ENCODE data around the gene ZNF792.
A peak's percentile ranks its signal among the peaks of the same experiment; 100 is the strongest.
"Not testable (repeated sequence)": the region's sequence is repeated elsewhere in the genome, so short reads cannot be mapped to it uniquely, and the experiment has no call there.

ZNF792 gene

DNA sequence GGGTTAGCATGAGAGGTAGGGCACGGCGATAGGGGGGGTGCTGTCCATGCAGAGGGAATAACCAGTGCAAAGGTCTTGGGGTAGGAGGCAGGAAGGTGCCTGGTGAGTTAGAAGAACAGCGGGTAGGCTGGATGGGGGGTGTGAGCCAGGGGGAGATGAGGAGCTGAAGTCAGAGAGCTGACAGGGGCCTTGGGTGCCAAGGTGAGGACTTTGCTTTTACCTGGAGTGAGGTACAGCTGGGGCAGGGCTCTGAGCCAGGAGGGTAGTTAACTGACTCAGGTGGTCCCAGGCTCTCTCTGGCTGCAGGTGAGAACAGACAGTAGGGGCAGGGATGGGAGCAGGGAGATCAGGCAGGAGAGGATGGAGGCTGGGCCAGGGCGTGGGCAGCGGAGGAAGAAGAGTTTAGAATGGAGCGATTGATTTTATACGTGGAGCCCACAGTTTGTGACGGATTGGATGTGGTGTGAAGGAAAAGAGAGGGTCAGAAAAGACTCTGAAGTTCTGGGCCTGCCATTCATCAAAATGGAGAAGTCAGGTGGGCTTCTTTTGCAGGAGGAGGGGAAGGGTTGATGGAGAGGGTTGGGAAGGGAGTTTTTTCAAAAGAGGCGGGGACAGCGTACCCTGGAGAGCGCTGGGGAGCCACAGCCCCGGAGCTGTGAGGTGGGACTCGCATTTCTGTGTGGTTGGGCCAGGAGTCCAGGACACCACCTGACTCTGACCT is 34.9 kb upstream of the ZNF792 start:
- H3K9ac ChIP-seq (ENCODE audit: low read depth in 1 of 2, low read length in 2 of 2): peak overlapping the region; percentile 81 to 85
- peaks cover 48 to 62% of the 10 kb centered on the region in 2 donors for H3K4me1 ChIP-seq (ENCODE audit: control insufficient read depth in 2 of 2, insufficient read depth in 2 of 2, low read length in 2 of 2)
- H3K27me3 ChIP-seq (ENCODE audit: control insufficient read depth in 2 of 2, insufficient read depth in 2 of 2, low read length in 2 of 2): no peaks in the 10 kb centered on the region
- H3K9me3 ChIP-seq (ENCODE audit: control insufficient read depth in 2 of 2, low read length in 2 of 2): no peaks in the 10 kb centered on the region
- H3K27ac ChIP-seq (ENCODE audit: low read depth in 2 of 2, low read length in 2 of 2): peak overlapping the region; percentile 94 to 97
- H3K4me3 ChIP-seq (ENCODE audit: low read length in 2 of 2): peak overlapping the region; percentile 66 to 74
- H3K36me3 ChIP-seq (ENCODE audit: control insufficient read depth in 2 of 2, insufficient read depth in 2 of 2, low read length in 2 of 2): peaks cover 0 to 3% of the 10 kb centered on the region in 2 donors

DNA sequence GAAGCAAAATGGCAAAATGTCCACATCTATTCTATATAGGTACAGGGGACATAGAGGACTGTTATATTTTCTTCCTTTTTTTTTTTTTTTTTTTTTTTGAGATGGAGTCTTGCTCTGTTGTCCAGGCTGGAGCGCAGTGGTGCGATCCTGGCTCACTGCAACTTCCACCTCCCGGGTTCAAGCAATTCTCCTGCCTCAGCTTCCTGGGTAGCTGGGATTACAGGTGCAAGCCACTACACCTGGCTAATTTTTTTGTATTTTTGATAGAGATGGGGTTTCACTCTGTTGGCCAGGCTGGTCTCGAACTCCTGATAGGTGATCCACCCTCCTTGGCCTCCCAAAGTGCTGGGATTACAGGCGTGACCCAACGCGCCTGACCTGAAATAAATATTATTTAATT is 34.2 kb upstream of the ZNF792 start:
- not testable (repeated sequence) for H3K27me3 ChIP-seq (ENCODE audit: control insufficient read depth in 2 of 2, insufficient read depth in 2 of 2, low read length in 2 of 2); H3K9me3 ChIP-seq (ENCODE audit: control insufficient read depth in 2 of 2, low read length in 2 of 2); H3K4me3 ChIP-seq (ENCODE audit: low read length in 2 of 2); H3K27ac ChIP-seq (ENCODE audit: low read depth in 2 of 2, low read length in 2 of 2); H3K9ac ChIP-seq (ENCODE audit: low read depth in 1 of 2, low read length in 2 of 2); H3K36me3 ChIP-seq (ENCODE audit: control insufficient read depth in 2 of 2, insufficient read depth in 2 of 2, low read length in 2 of 2)
- peaks cover 41 to 55% of the 10 kb centered on the region in 2 donors for H3K4me1 ChIP-seq (ENCODE audit: control insufficient read depth in 2 of 2, insufficient read depth in 2 of 2, low read length in 2 of 2)

DNA sequence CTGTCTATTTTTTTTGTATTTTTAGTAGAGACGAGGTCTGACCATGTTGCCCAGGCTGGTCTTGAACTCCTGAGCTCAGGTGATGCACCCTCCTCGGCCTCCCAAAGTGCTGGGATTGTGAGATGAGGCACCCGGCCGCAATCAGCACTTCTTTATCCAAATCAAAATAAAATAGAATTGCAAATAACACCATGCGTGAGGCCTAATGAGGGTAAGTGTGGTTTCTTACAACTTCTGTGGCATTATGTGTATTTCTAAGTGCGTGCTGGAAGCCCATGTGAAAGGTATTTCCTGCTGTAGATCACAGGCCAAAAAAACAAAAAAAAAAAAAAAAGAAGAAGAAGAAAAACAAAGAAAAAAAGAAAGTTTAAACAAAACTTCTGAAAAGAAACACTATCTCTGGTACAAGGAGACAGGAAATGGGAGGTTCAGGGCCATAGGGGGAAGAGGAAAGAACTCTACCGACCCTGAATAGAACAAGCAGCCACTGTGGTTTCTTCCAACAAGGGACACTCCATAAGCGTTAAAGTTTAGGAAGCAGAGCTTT is 33.1 kb upstream of the ZNF792 start:
- Histone ChIP-seq H3K4me1 (ENCODE audit: control insufficient read depth in 2 of 2, insufficient read depth in 2 of 2, low read length in 2 of 2) (peaks cover 33 to 47% of the 10 kb centered on the region in 2 donors), H3K4me3 (ENCODE audit: low read length in 2 of 2) (no peak overlapping the region), H3K9me3 (ENCODE audit: control insufficient read depth in 2 of 2, low read length in 2 of 2) (no peaks in the 10 kb centered on the region), H3K27me3 (ENCODE audit: control insufficient read depth in 2 of 2, insufficient read depth in 2 of 2, low read length in 2 of 2) (no peaks in the 10 kb centered on the region), H3K27ac (ENCODE audit: low read depth in 2 of 2, low read length in 2 of 2) (peak overlapping the region in 1 of 2 donors; percentile 48), H3K9ac (ENCODE audit: low read depth in 1 of 2, low read length in 2 of 2) (no peak overlapping the region), H3K36me3 (ENCODE audit: control insufficient read depth in 2 of 2, insufficient read depth in 2 of 2, low read length in 2 of 2) (no peaks in the 10 kb centered on the region)

DNA sequence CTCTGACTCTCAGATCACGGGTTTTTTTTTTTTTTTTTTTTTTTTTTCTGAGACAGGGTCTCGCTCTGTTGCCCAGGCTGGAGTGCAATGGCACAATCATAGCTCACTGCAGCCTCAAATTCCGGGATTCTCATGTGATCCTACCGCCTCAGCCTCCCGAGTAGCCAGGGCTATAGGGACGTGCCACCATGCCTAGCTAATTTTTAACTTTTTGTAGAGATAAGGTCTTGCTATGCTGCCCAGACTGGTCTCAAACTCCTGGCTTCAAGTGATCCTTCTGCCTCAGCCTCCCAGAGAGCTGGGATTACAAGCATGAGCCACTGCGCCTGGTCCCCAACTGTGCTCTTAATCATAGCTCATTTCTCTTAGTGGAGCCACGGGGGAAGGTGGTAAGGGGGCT is 31.5 kb upstream of the ZNF792 start:
- H3K36me3 ChIP-seq (ENCODE audit: control insufficient read depth in 2 of 2, insufficient read depth in 2 of 2, low read length in 2 of 2): no peaks in the 10 kb centered on the region
- H3K4me1 ChIP-seq (ENCODE audit: control insufficient read depth in 2 of 2, insufficient read depth in 2 of 2, low read length in 2 of 2): peaks cover 33 to 34% of the 10 kb centered on the region in 2 donors
- peak overlapping the region; percentile 64 to 74 for H3K27ac ChIP-seq (ENCODE audit: low read depth in 2 of 2, low read length in 2 of 2)
- H3K9ac ChIP-seq (ENCODE audit: low read depth in 1 of 2, low read length in 2 of 2): no peak overlapping the region
- H3K9me3 ChIP-seq (ENCODE audit: control insufficient read depth in 2 of 2, low read length in 2 of 2): no peaks in the 10 kb centered on the region
- H3K27me3 ChIP-seq (ENCODE audit: control insufficient read depth in 2 of 2, insufficient read depth in 2 of 2, low read length in 2 of 2): no peaks in the 10 kb centered on the region
- H3K4me3 ChIP-seq (ENCODE audit: low read length in 2 of 2): no peak overlapping the region

DNA sequence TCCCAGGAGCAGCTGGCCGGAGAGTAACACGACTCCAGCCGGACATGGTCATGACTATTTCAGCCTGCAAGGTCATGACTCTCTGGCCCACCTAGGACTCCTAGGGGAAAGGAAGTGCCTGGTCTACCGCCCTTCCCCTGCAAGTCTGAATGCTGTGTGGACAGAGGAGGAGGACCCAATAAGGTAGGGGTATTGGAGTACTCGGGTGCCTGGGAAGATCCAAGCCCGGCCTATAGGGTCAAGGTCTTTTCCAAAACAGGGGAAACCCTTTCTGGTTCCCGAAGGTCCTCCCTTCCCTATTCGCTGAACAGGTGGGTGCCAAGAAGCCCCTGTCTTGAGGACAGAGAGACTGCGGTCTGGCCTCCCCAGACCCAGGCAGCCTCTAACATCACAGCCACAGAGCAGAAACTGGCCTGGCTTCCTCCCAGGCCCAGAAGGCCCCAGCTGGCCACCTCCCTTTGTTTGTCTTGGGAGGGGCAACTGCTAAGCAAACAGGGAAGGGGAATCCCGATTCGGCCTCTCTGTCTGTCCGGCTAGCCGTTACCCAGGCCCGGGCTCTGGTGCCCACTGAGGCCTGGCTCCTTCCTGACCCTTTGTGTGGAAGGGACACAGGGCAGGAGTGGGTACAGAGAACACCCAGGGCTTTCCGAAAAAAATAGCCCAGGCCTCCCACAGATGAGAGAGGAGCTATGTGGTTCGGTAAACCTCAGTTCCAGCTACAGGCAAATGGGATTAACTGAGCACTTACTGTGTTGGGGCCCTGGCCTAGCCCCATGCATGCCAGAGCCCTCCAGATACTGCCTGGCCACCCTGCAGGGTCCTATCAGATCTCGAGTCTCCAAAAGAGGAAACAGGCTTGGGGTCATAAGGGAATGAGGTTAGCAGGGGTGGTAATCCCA is 30.9 kb upstream of the ZNF792 start:
- H3K4me3 ChIP-seq (ENCODE audit: low read length in 2 of 2): peak overlapping the region in 1 of 2 donors; percentile 9
- peak overlapping the region in 1 of 2 donors; percentile 48 for H3K9ac ChIP-seq (ENCODE audit: low read depth in 1 of 2, low read length in 2 of 2)

DNA sequence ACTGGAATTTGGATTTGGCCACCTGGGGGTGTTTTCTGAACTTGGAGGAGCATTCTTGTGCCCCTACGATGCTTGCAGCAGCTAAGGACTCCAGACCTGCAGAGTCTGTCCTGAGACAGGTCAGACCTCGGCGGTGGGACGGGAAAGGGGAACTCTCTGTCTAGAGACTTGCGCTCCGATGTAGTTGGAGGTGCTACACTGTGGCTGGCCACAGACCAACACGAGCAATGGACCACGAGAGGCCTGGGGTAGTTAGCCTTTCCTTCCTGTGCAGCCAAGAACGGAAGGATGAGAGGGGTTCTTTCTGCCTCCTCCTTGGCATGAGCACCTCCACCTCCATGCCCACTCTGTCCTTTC is 30.2 kb upstream of the ZNF792 start:
- H3K9ac ChIP-seq (ENCODE audit: low read depth in 1 of 2, low read length in 2 of 2): peak overlapping the region in 1 of 2 donors; percentile 48
- H3K27me3 ChIP-seq (ENCODE audit: control insufficient read depth in 2 of 2, insufficient read depth in 2 of 2, low read length in 2 of 2): no peaks in the 10 kb centered on the region
- H3K9me3 ChIP-seq (ENCODE audit: control insufficient read depth in 2 of 2, low read length in 2 of 2): no peaks in the 10 kb centered on the region
- H3K27ac ChIP-seq (ENCODE audit: low read depth in 2 of 2, low read length in 2 of 2): peak overlapping the region; percentile 64 to 74
- H3K36me3 ChIP-seq (ENCODE audit: control insufficient read depth in 2 of 2, insufficient read depth in 2 of 2, low read length in 2 of 2): no peaks in the 10 kb centered on the region
- peaks cover 27% of the 10 kb centered on the region in 2 donors for H3K4me1 ChIP-seq (ENCODE audit: control insufficient read depth in 2 of 2, insufficient read depth in 2 of 2, low read length in 2 of 2)
- no peak overlapping the region for H3K4me3 ChIP-seq (ENCODE audit: low read length in 2 of 2)

More for the DNA sequence above, 30.9 kb upstream of the ZNF792 start:
- Histone ChIP-seq H3K4me1 (ENCODE audit: control insufficient read depth in 2 of 2, insufficient read depth in 2 of 2, low read length in 2 of 2) (peaks cover 32 to 34% of the 10 kb centered on the region in 2 donors), H3K9me3 (ENCODE audit: control insufficient read depth in 2 of 2, low read length in 2 of 2) (no peaks in the 10 kb centered on the region), H3K27ac (ENCODE audit: low read depth in 2 of 2, low read length in 2 of 2) (peak overlapping the region; percentile 64 to 74), H3K36me3 (ENCODE audit: control insufficient read depth in 2 of 2, insufficient read depth in 2 of 2, low read length in 2 of 2) (no peaks in the 10 kb centered on the region), H3K27me3 (ENCODE audit: control insufficient read depth in 2 of 2, insufficient read depth in 2 of 2, low read length in 2 of 2) (no peaks in the 10 kb centered on the region)

DNA sequence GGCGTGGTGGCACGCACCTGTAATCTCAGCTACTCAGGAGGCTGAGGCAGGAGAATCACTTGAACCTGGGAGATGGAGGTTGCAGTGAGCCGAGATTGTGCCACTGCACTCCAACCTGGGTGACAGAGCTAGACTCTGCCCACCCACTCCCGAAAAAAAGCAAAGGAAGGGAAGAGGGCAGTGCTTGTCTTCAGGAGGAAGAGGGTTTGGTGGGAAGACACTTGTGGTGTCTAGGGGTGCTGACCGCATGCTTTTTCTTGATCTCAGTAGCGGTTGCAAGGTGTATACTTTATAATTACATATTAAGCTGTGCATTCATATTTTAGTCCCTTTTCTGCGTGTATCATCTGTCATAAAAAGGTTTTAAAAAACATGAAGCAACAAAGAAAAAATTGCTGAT is 28.6 kb upstream of the ZNF792 start:
- H3K27me3 ChIP-seq (ENCODE audit: control insufficient read depth in 2 of 2, insufficient read depth in 2 of 2, low read length in 2 of 2); H3K9me3 ChIP-seq (ENCODE audit: control insufficient read depth in 2 of 2, low read length in 2 of 2); H3K36me3 ChIP-seq (ENCODE audit: control insufficient read depth in 2 of 2, insufficient read depth in 2 of 2, low read length in 2 of 2); H3K27ac ChIP-seq (ENCODE audit: low read depth in 2 of 2, low read length in 2 of 2); H3K4me3 ChIP-seq (ENCODE audit: low read length in 2 of 2); H3K9ac ChIP-seq (ENCODE audit: low read depth in 1 of 2, low read length in 2 of 2): not testable (repeated sequence)
- H3K4me1 ChIP-seq (ENCODE audit: control insufficient read depth in 2 of 2, insufficient read depth in 2 of 2, low read length in 2 of 2): peaks cover 20 to 21% of the 10 kb centered on the region in 2 donors

DNA sequence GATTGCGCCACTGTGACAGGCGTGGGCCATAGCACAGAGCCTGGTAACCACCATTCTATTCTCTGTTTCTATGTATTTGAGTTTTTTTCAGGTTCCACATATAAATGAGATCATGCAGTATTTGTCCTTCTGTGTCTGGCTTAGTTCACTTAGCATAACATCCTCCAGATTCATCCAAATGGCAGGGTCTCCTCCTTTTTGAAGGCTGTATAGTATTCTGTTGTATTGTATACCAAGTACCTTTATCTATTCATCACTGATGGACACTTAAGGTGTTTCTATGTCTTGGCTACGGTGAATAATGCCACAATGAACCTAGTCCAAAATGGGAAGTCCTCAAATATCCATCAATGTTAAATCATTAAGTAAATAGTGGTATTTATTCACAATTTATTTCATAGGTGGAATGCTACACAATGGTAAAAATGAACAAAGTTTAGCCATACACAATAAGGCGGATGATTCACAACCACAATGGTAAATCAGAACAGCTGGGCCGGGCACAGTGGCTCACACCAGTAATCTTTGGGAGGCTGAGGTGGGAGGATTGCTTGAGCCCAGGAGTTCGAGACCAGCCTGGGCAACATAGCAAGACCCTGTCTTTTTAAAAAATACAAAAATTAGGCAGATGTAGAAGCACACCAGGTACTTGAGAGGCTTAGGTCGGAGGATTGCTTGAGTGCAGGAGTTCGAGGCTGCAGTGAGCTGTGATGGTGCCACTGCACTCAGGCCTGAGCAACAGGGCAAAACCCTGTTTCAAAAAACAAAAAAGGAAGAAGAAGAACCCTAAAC is 27.7 kb upstream of the ZNF792 start:
- H3K4me3 ChIP-seq (ENCODE audit: low read length in 2 of 2): no peak overlapping the region
- H3K4me1 ChIP-seq (ENCODE audit: control insufficient read depth in 2 of 2, insufficient read depth in 2 of 2, low read length in 2 of 2): peaks cover 20 to 21% of the 10 kb centered on the region in 2 donors
- no peaks in the 10 kb centered on the region for H3K27me3 ChIP-seq (ENCODE audit: control insufficient read depth in 2 of 2, insufficient read depth in 2 of 2, low read length in 2 of 2)
- H3K27ac ChIP-seq (ENCODE audit: low read depth in 2 of 2, low read length in 2 of 2): no peak overlapping the region
- H3K36me3 ChIP-seq (ENCODE audit: control insufficient read depth in 2 of 2, insufficient read depth in 2 of 2, low read length in 2 of 2): no peaks in the 10 kb centered on the region
- H3K9ac ChIP-seq (ENCODE audit: low read depth in 1 of 2, low read length in 2 of 2): no peak overlapping the region
- H3K9me3 ChIP-seq (ENCODE audit: control insufficient read depth in 2 of 2, low read length in 2 of 2): no peaks in the 10 kb centered on the region

DNA sequence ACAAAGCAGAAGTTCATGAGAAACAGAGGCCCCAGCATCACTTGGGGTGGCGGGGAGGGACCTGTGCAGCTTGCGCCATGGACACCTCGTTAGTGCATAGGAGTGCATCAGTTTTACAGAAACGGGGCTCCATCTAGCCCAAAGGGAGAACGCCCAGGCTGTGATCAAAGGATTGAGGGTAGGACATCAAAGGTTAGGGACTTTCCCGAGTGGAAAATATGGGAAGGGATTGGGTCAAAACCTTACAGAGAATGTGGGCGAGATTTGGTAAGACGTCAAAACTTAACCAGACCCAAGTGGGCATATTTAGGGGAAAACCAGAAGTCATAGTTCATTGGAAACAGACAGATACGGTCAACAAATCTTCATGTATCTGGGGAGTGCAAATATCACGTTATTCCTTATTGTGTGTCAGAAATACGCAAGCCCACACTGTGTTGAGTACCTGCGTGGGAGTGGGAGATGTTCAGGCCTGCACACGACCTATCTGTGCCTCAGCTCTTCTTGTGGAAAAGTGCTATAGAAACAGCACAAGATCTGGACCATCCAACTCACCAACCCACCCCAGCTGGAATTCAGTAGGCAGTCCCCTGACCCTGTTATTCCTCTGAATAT is 26.7 kb upstream of the ZNF792 start:
- Histone ChIP-seq H3K27ac (ENCODE audit: low read depth in 2 of 2, low read length in 2 of 2) (no peak overlapping the region), H3K27me3 (ENCODE audit: control insufficient read depth in 2 of 2, insufficient read depth in 2 of 2, low read length in 2 of 2) (no peaks in the 10 kb centered on the region), H3K36me3 (ENCODE audit: control insufficient read depth in 2 of 2, insufficient read depth in 2 of 2, low read length in 2 of 2) (no peaks in the 10 kb centered on the region), H3K9ac (ENCODE audit: low read depth in 1 of 2, low read length in 2 of 2) (no peak overlapping the region), H3K4me1 (ENCODE audit: control insufficient read depth in 2 of 2, insufficient read depth in 2 of 2, low read length in 2 of 2) (peaks cover 14 to 17% of the 10 kb centered on the region in 2 donors), H3K9me3 (ENCODE audit: control insufficient read depth in 2 of 2, low read length in 2 of 2) (no peaks in the 10 kb centered on the region), H3K4me3 (ENCODE audit: low read length in 2 of 2) (no peak overlapping the region)
